T-helper 1 cell treated with Interleukin-12 subunit alpha and Interleukin-12 subunit beta and Interleukin-4 antibody, amounts not matched to agents 30 ng/mL and 1 ng/mL, for 36 hours (primary cell): ENCODE results near the gene RFXANK. TPM values are rescaled to one million over a fixed set of nuclear protein-coding genes. Genes with fewer than 3 reads are reported as not detected.
"Not testable (repeated sequence)": the region's sequence is repeated elsewhere in the genome, so short reads cannot be mapped to it uniquely, and the experiment has no call there.

ENCODE experiments used
- intact Hi-C: fragments of 100-400 bp; cut with micrococcal nuclease; formaldehyde crosslinking; loops from one replicate; pipeline ENCODE4 v1.15.1; 2024
- total RNA-seq: library from RNA; stranded (reverse); gene quantifications from 2 replicates; pipeline ENCODE4 v1.2.3, GENCODE V29; 2022

RFXANK gene
- total RNA-seq, 1 donor from 2014 or later, result 123 TPM

- intact Hi-C loops, result loop anchor here (1.0 to 2.0 kb wide), 2 partner anchors 23 to 31 kb away; partner anchors contain the start of genes BORCS8, RFXANK and TMEM161A
Measured at GRCh38 chr19:19169236-19170052, 22.6 kb upstream of the RFXANK start.

- intact Hi-C loops, result loop anchor here (1.0 to 2.0 kb wide), 2 partner anchors 22 to 31 kb away; partner anchors contain the start of genes BORCS8, RFXANK and TMEM161A
Measured at GRCh38 chr19:19170053-19170872, 21.8 kb upstream of the RFXANK start, which contains the start of gene MEF2B. MEF2B (minus strand) TSS chr19:19170263; CDS start chr19:19150735, 19,528 bp downstream.

GRCh38 chr19:19170873-19171672 lies 21.0 kb upstream of the RFXANK start:
- intact Hi-C loops, result loop anchor here (1.0 to 2.0 kb wide), 2 partner anchors 21 to 32 kb away; partner anchors contain the start of genes BORCS8, RFXANK and TMEM161A

DNA sequence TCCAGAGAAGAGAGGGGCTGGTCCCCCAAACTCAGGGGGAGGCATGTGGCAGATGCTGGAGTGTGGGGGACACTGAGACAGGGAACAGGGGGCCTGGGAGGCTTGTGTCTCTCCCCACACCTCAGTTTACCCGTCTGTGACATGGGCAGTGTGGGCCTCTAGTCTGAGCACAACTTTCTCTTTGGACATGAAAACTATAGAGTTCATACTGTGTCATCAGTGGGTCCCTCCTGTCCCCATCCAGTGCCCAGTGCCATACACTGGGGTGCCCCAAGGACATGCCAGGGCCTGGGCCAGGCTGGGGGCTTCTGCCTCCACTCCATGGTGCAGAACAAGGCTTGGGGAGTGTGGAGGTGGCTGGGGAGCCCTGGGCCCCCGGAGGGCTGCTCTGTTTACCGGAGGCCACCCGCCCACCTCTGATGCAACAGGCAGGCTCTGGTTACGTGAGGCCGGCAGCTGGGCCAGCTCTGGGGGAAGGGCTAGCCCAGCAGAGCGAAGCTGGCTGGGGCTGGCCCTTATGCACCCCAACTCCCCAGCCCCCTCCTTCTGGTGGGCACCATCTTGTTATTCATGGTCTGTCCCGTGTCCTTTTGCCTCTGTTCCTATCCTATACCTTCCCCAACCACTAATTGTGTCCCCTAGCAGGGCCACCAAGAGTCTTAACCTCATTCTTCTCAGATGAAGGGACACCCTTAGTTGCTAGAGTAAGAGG lies 20.1 kb upstream of the RFXANK start:
- intact Hi-C loops, result loop anchor here (2.0 kb wide), 1 partner anchor 33 kb away; the partner anchor contains the start of gene TMEM161A

- intact Hi-C loops, result not testable (repeated sequence)
Measured at GRCh38 chr19:19173243-19173642, 18.8 kb upstream of the RFXANK start.

- intact Hi-C loops, result no loop called here
Measured at GRCh38 chr19:19176950-19177349, 15.1 kb upstream of the RFXANK start.

DNA sequence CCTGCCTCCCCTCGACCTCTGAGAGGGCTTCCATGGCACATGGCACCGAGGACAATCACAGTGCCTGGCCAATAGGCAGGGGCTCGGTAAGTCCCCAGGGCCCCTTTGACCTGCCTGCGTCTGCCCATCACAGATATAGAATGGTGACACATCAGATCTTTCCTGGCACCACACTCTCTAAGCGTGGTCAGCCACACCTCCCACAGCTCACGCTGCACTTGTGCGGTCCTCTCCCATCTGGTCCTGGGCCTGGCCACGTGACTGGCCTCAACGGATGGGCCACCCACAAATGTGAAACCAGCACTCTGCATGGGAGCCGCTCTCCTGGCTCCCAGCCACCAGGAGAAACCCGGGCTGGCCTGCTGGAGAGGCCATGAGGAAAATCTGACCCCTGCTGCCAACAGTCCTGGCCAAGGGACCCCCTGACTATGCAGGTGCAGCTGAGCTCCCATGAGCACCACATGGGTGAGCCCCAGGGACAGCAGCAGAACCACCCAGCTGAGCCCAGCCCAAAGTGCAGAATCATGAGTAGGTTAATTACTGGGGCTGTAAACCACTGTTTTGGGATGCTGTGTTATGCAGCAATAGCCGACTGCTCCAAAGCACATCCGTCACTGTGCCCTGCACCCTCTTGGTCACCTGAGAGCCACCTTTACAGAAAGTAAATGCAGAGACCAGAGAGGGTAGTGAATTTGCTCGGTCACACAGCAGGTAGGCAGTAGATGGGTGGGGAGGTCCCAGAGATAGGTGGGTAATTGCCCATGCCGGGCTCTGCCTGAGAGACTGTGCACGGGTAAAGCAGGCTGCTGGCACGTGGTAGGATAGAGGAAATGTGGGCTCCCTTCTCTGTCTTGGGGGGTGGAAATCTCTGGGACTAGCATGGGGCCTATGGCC lies 12.3 kb upstream of the RFXANK start:
- intact Hi-C loops, result no loop called here

GRCh38 chr19:19181488-19181998 lies 10.5 kb upstream of the RFXANK start:
- intact Hi-C loops, result no loop called here

GRCh38 chr19:19185853-19186740 lies 6.0 kb upstream of the RFXANK start:
- intact Hi-C loops, result loop anchor here (1.0 kb wide), 3 partner anchors 39 to 221 kb away; no protein-coding TSS in a partner anchor

- intact Hi-C loops, result loop anchor here (1.0 kb wide), 3 partner anchors 39 to 221 kb away; no protein-coding TSS in a partner anchor
Measured at GRCh38 chr19:19186742-19187141, 5.3 kb upstream of the RFXANK start.

DNA sequence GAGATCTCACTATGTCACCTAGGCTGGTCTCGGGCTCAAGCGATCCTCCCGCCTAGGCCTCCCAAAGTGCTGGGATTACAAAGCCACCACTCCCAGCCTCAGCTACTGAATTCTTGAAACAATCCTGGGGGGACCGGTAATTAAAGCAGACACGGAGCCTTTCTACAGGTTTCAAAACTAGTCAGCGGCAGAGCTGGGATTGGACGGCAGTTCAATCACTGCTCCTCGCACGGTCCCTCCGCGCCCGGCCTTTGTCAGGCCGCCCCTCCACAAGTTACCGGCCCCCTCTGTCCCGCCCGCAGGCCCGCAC lies 335 bp upstream of the RFXANK start:
- intact Hi-C loops, result loop anchor here (1.0 to 10.0 kb wide), 19 partner anchors 12 to 669 kb away; partner anchors contain the start of genes ARMC6, ATP13A1, COPE and DDX49

GRCh38 chr19:19192910-19193423 lies 909 bp downstream of the RFXANK start:
- intact Hi-C loops, result loop anchor here (1.0 to 10.0 kb wide), 19 partner anchors 10 to 671 kb away; partner anchors contain the start of genes ARMC6, ATP13A1, COPE and DDX49

DNA sequence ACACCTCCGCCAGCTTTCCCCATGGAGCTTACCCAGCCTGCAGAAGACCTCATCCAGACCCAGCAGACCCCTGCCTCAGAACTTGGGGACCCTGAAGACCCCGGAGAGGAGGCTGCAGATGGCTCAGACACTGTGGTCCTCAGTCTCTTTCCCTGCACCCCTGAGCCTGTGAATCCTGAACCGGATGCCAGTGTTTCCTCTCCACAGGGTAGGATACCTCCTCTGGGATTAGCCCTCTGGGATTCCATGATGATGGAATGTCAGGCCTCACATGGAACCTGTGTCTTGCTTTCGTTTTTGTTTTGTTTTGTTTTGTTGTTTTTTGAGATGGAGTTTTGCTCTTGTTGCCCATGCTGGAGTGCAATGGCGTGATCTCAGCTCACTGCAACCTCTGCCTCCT lies 1.9 kb downstream of the RFXANK start:
- intact Hi-C loops, result loop anchor here (2.0 to 10.0 kb wide), 3 partner anchors 161 to 557 kb away; partner anchors contain the start of genes ARMC6, ATP13A1, KLHL26 and SUGP2

DNA sequence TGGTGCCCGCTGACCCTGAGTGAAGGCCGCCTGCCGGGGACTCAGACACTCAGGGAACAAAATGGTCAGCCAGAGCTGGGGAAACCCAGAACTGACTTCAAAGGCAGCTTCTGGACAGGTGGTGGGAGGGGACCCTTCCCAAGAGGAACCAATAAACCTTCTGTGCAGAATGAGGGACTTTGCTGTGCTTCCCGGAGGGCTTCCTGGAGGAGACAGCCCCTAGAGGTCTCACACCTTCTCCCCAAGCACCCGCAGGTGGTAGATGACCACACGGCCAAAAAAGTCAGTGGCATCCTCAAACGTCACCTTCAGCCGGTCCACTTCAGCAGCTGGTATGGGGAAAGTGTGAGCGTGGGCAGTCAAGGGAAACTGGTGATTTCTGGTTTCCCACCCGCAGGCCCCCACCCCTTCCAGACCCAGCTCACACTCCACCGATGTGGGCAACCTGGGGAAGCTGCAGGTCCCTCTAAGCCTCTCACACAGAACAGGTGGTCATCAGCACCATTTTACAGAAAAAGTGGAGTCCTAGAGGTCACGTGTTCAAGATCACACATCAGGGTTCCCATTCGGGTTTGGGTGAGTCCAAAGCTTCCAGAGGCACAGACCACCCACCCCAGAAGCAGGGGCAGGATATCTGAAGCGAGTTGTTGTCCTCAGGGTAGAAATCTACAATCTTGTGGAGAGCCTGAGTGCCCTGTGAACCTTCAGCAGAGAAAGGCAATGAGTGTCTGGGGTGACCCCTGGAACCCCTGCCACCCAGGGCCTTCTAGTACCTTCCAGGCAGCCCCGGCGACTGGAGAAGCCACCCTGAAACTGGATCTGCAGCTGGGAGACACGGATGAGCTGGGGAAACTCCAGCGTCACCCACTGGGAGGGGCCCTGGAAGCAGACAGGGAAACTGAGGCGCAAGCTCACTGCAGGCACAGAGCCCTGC lies 9.9 kb downstream of the RFXANK start:
- intact Hi-C loops, result no loop called here

DNA sequence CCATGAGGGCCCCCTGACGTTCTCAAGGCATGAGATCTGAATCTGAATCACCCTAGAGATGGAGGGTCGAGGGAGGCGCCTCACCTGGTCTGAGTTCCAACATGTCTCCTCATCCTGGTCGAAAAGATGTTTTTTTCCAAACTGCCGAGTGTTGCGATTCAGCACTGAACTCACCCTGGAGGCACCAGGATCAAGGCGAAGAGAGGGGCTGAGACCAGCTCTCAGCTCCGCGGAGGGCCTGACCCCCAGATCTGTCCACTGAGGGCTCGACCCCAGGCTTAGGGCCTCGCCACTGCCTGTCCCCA lies 10.6 kb downstream of the RFXANK start:
- intact Hi-C loops, result loop anchor here (1.0 kb wide), 5 partner anchors 10 to 287 kb away; partner anchors contain the start of genes BORCS8, MAU2, RFXANK and SUGP1
